ENCODE measurements around the gene TMBIM1.

TMBIM1 gene

DNA sequence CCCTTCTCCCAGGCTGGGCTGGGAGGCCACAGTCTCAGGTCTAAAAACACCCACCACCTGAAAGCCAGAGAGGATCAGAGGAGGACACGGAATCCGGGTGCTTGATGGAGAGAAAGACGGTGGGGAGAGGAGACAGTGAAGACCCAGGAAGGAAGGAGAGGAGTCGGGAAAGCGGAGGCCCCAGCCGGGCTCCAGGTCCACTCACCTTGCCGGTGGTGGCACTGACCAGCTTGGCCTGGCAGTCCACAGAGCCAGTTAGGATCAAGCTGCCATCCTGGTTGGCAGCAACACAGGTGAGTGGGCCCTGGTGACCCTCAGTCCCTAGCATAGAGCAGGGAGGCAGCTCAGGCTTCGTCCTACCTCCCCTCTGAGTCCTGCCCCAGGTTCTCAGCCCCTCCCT is 26.7 kb downstream of the TMBIM1 start:
- no peak overlapping the region for H3K4me3 ChIP-seq (ENCODE audit: low read depth, low read length)
- TF ChIP-seq, protein P1, sequence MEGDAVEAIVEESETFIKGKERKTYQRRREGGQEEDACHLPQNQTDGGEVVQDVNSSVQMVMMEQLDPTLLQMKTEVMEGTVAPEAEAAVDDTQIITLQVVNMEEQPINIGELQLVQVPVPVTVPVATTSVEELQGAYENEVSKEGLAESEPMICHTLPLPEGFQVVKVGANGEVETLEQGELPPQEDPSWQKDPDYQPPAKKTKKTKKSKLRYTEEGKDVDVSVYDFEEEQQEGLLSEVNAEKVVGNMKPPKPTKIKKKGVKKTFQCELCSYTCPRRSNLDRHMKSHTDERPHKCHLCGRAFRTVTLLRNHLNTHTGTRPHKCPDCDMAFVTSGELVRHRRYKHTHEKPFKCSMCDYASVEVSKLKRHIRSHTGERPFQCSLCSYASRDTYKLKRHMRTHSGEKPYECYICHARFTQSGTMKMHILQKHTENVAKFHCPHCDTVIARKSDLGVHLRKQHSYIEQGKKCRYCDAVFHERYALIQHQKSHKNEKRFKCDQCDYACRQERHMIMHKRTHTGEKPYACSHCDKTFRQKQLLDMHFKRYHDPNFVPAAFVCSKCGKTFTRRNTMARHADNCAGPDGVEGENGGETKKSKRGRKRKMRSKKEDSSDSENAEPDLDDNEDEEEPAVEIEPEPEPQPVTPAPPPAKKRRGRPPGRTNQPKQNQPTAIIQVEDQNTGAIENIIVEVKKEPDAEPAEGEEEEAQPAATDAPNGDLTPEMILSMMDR (IDR thresholded peaks at IDR 0.05; ENCODE audit: insufficient read depth, low read depth, low read length, missing control alignments), result no peak
- no peak for DNase-seq (ENCODE audit: low read depth)

DNA sequence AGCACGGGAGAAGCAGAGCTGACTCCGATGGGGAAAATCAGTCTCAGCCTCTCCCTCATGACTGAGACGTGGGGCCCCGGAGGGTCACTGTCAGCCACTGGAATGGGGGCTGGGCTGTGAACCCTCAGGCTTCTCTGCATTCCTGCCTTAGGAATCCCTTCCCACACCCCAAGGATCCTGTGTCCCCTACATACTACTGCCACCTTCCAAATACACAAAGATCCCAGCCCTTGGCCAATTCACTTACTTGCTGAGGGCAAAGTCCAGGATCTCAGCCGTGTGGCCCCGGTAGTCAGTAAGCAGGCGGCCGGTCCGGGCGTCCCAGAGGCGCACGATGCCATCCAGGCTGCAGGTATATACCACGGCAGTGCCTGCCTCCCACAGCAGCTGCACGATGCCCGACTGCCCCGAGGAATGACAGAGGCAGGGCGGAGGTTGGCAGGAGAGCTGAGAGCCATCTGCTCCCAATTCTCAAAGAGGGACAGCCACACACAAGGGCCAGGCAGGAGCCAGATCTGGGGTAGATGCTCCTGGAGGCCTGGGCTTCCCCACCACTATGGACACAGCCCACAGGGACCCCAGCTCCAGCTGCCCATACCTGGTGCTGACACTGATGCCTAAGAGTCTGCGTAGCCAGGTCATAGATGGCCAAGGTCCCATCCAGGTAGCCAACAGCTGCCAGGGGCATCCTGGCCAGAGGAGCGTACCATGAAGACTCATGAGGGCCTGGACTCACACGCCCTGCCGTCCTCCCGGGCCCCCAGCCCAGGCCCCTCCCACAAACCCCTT is 27.3 kb downstream of the TMBIM1 start:
- TF ChIP-seq, protein P1 (IDR thresholded peaks at IDR 0.05; ENCODE audit: insufficient read depth, low read depth, low read length, missing control alignments), result no peak
- no peak for DNase-seq (ENCODE audit: low read depth)
- H3K4me3 ChIP-seq (ENCODE audit: low read depth, low read length), result no peak overlapping the region

DNA sequence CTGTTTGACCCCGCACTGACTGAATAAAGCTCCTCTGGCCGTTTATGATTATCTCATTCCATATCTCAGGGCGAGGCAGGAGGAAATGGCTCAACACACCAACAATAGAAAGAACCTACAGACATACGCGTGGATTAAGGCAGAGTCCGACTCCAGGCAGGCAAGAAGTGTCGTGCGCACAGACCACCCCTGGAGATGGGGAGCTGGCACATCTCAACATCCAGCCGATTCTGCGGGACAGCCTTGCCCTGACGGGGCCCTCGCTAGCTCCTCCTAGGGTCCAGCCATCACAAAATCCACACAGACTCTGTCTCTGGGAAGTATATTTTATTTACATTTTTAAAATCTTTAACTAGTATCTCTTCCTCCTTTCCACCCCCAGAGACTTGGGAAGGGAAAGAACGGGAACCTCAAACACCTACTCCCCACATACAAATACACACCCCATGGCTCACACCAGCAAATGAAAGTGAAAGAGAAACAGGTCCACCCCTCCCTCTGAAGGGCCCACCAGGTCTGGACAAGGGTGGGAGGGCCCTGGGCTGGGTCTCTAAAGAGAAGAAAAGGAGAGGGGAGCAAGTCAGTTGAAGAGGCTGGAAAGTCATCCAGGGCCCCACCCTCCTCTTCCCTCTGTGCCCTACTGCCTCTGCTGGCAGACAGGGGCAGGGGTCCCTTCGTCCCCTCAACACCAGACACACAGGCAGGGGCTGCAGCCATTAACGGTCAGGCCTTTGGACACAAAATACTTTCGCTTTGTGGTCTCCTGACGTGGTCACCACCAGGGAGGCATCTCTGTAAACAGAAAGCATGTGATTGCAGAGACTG is 28.3 kb downstream of the TMBIM1 start:
- TF ChIP-seq, protein P1 (IDR thresholded peaks at IDR 0.05; ENCODE audit: insufficient read depth, low read depth, low read length, missing control alignments), result no peak
- DNase-seq (ENCODE audit: low read depth), result no peak
- H3K4me3 ChIP-seq (ENCODE audit: low read depth, low read length), result no peak overlapping the region

DNA sequence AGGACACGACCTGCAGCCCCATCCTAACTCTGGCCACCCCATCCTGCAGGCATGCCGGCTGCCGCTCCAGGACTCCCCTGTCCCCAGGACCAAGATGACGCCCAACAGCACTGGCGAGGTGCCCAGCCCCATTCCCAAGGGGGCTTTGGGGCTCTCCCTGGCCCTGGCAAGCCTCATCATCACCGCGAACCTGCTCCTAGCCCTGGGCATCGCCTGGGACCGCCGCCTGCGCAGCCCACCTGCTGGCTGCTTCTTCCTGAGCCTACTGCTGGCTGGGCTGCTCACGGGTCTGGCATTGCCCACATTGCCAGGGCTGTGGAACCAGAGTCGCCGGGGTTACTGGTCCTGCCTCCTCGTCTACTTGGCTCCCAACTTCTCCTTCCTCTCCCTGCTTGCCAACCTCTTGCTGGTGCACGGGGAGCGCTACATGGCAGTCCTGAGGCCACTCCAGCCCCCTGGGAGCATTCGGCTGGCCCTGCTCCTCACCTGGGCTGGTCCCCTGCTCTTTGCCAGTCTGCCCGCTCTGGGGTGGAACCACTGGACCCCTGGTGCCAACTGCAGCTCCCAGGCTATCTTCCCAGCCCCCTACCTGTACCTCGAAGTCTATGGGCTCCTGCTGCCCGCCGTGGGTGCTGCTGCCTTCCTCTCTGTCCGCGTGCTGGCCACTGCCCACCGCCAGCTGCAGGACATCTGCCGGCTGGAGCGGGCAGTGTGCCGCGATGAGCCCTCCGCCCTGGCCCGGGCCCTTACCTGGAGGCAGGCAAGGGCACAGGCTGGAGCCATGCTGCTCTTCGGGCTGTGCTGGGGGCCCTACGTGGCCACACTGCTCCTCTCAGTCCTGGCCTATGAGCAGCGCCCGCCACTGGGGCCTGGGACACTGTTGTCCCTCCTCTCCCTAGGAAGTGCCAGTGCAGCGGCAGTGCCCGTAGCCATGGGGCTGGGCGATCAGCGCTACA is 29.4 kb downstream of the TMBIM1 start:
- DNase-seq (ENCODE audit: low read depth), result no peak
- no peak overlapping the region for H3K4me3 ChIP-seq (ENCODE audit: low read depth, low read length)
- TF ChIP-seq, protein P1 (IDR thresholded peaks at IDR 0.05; ENCODE audit: insufficient read depth, low read depth, low read length, missing control alignments), result no peak

DNA sequence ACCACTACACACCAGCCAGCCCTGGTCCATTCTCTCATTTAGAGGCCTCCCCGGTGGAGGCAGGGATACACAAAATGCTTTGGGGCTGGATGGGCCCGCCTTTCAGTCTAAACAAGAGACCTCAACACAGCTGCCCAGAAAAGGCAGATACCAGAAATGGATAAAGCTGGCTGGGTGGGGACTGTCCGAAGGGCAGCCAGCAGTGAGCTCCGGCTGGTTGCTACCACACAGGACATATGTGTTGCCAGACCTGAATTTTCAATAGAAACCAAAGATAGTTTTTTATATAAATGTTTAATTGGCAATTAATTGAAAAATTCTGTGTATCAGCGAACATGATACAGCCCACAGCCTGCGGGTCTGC is 30.1 kb downstream of the TMBIM1 start:
- TF ChIP-seq, protein P1 (IDR thresholded peaks at IDR 0.05; ENCODE audit: insufficient read depth, low read depth, low read length, missing control alignments), result no peak
- DNase-seq (ENCODE audit: low read depth), result no peak
- H3K4me3 ChIP-seq (ENCODE audit: low read depth, low read length), result no peak overlapping the region

DNA sequence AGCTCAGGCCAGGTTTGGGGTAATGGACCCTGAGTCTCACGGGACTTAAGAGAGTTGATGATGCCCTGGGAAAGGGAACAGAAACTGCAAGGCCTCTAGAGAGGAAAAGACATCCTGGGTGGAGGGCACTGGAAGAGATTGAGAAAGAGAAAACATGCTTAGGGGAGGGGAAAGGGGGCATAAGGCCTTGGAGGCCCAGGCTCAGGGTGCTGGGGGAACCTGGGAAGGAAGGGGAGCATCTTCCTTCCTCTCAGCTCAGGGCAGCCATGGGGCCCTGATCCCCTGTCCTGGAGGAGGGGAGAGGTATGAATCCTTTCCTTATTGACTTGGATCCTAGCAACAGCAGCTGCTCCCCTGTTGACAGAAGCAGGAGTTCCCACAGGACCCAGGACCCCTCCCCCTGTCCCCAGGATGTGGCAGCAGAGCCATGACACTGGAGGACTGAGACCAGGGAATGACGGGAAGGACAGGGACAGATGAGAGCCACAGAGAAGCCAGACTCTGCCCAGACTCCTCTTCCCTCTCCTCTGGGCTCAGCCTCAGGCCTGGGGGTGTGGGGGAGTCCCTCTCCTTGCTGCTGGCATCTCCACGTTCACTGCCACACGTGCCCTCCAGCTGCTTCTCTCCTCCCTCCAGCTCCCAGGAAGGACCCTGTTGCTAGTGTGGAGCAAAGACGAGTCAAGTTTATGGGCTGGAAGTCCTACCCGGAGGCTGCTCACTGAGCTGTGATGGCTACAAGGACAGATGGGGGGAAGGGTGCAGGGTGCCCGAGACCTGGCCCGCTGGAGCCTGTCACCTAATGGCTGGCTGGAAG is 30.7 kb downstream of the TMBIM1 start:
- DNase-seq (ENCODE audit: low read depth), result no peak
- TF ChIP-seq, protein P1 (IDR thresholded peaks at IDR 0.05; ENCODE audit: insufficient read depth, low read depth, low read length, missing control alignments), result no peak
- no peak overlapping the region for H3K4me3 ChIP-seq (ENCODE audit: low read depth, low read length)

Data from GM12865 (cell line).